Activated T-cell treated with anti-CD3 and anti-CD28 coated beads, Interleukin-2, amount 50 U/mL, for 48 hours (primary cell): Measurements from ENCODE around the gene RPS6KA2.

Experiments used
- DNase-seq, 2 experiments: peaks; one replicate each; pipeline ENCODE4 v3.0.0-alpha.2; 2020

RPS6KA2 gene

DNA sequence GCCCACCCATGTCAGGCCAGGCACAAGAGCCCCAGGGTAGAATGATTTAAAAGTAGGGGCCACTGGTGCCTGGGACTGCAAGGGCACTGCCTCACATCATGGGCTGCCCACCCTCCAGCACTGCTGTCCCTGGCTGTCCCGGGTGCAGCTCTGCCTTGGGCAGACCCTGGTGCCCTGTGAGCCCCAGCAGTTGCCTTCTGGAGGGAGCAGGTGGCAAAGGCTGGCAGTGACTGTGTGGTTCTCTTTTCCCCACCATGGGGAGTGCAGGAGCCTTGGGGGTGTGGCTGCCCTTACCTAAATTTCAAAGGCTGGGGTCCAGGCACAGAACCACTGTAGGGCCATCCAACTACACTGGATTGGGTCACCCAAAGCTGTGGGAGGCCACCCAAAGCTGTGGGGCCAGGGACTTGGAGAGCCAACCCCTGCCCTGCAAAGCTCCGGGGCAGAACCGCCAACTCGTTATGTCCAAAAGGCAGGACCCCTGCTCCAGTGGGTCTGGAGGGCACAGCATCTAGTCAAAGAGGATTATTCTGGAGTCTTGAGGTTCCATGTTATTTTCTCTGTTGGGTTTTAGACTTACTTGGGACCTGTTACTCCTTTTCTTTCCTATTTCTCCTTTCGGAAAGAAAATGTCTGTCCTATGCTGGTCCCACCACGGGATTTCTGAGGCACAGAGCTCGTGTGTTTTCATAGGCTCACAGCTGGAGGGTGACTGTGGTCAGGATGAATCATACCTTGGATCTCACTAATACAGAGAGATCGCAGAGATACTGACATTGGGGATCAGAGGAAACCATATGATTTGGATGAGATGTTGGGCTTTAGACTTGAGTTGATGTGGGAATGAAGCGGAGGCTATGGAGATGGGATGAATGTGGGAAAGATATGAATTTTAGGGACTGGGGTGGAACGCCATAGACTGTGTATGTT, 105.9 kb downstream of the RPS6KA2 start:
- DNase-seq, result no peak

GRCh38 chr6:166516251-166516884, 110.7 kb downstream of the RPS6KA2 start:
- no peak for DNase-seq

DNA sequence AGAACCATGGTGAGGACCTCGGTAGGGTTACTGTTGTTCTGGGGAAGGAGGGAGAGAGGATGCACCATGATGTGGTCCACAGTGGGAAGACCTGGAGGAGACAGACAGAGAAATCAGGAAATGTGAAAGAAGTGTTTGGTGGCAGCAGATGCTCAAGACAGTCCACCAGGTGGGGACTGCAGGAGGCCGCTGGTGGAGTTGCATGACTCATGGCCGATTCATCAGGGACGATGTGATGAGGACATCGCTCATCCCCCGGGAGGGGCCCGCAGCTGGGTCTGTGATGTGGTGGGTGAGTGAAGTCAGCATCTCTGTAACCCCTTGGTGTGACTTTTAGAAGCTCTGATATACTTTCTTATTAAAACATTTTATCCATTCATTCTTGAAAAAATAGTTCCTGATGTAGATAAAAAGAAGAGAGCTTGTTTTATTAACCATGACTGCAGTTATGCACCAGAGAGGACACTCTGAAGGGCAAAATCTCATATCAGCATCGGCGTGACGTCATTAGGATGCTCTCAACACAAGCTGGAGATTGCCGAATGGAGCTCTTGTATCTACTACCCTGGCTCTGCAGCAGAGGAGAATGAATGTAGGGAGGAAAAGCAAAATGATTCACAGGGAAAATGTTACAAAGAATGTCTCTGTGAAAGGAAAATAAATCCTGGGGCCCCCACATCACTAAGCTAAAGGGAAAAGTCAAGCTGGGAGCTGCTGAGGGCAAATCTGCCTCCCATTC, 111.8 kb downstream of the RPS6KA2 start:
- DNase-seq, result peak; percentile 77 to 83

- DNase-seq, result no peak
Observed at GRCh38 chr6:166514196-166514595, 112.9 kb downstream of the RPS6KA2 start.

- DNase-seq, result peak; percentile 47 to 59
Observed at GRCh38 chr6:166512567-166512966, 114.5 kb downstream of the RPS6KA2 start.

DNA sequence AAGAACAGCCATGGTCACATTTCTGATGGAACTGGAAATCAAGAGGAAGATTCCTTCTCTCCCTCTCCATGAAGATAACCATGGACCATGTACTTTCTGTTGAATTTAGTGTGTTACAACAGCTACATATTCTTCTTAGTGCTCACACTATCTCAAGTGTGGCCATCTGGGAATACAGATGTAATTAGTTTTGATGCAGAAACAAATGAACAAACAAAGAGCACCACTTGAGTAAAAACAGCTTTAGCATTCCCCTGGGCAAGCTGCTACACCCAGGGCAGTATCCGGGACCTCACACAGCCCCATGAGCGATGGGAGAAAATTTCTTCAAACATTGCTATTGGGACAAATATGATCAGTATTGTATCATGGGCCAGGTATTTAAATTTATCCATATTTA, 115.7 kb downstream of the RPS6KA2 start:
- no peak for DNase-seq

DNA sequence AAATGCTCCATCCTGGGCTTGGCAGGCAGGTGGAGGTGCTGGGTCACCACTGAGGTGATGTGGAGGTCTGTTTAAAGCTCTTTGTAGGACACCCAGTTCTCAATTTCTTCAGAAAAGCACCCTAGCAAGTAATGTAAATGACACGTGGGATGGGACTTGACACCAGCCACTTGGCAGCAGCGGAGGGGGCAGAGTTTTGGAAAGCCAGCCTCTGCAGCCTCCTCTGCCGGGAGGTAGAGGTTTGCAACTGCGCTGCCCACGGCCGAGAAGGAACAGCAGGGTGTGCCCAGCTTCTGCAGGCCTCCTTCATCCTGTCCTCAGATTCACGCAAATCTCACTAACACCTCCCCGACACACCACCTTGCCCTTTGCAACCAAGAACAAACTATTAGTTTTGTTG, 117.9 kb downstream of the RPS6KA2 start:
- DNase-seq, result no peak

DNA sequence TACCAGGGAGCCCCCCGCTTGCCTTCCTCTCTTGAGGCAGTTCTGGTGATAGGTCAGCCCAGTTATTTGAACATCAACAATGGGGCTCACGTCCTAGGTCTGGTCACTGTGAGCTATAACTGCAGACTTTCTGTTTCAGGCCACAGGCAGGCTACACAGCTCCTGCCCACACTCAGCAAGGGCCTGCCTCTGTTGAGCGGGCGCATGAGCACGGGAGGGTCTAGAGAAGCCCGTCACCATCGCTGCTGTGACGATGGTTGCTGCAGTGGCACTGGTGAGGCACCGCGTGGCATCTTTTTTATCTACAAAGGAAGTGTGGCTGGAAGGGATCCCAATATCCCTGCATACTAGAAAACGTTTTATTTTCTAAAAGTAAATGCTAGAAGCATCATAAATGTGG, 118.3 kb downstream of the RPS6KA2 start:
- DNase-seq, result no peak

DNA sequence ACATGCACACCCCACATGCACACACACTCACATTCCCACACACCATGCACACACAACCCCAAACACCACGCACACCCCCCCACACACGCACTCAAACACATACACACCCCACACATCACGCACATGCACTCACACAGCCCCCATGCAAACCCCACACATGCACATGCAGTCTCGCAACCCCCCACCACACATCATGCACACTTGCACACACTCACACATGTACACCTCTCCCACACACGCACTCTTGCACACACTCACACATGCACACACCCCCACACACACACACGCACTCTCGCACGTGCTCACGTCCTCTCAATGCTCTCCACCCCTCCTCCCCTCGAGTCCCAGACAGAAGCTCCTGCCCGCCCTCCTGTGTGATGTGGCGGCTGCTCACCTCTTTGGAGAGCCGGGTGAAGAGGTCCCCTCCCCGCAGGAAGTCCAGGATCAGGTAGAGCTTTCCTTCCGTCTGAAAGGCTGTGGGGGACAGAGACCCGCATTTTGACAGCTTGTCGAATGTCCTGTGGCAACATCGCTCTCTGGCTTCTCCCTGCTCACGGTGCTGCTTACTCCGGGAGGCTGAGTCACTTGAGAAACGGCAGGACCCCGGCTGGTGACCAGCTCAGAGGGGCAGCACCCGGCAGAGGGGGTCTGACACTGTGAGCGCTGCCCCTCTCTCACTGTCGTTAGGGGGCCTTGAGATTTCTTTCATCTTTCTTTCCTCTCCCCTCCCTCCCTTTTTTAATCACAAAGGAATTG, 119.1 kb downstream of the RPS6KA2 start:
- DNase-seq, result no peak

DNA sequence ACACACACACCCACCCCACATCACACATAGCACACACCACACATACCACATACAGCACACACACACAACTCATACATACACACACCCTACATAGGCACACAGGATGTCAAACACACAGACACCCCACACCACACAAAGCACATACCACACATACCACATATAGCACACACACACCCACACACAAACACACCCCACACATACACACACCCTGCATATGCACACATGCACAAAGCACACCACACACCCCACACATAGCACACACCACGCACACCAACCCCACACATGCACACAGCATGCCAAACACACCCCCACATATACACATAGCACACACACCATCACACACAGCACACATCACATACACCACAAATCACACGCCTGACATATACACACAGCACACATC, 119.7 kb downstream of the RPS6KA2 start:
- no peak for DNase-seq

GRCh38 chr6:166505133-166505905, 121.7 kb downstream of the RPS6KA2 start:
- DNase-seq, result no peak

GRCh38 chr6:166504100-166504499, 123.0 kb downstream of the RPS6KA2 start:
- no peak for DNase-seq

DNA sequence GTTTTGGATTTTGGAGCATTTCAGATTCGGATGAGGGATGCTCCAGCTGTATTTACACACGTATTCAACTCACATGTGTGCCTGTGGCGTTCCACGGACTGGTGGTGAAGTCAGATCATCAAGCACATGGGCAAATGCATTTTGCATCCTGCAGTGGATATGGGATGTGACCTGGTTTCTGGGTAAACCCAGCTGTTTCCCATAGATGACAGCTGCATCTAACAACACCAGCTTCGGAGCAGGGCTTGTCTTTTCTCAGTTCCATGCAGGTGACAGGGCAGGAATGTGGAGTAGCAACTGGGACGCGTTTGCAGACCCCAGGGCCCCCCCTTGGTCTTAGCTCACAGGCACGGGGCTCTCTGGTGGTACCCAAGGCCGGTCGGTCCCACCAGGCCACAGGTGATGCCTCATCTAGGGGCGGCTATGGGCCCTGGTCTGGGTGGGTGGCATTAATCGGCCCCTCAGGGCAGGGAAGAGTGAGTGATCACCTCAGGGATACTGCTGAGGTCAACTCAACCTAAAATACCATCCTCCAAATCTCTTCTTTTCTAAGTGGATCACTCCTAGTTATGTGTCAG, 123.8 kb downstream of the RPS6KA2 start:
- no peak for DNase-seq

- no peak for DNase-seq
Observed at GRCh38 chr6:166502453-166502852, 124.6 kb downstream of the RPS6KA2 start.

DNA sequence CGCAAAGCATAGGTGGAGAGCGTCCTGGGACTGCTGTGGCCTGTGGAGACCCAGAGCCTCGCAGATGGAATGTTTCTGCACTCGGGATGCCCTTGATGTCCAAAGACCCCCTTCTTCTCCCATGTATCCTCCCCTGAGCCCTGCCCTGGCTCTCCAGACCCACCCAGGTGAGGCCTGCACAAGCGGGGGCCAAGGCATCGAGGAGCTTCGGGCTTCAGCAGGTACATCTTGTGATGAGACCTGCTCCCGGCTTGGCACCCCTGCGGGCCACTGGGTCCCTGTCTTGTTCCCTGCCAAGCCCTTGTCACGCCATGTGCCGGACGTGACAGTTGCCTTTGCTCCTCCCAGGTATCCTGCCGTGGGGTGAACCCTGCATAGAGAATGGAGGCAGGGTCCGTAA, 125.8 kb downstream of the RPS6KA2 start:
- DNase-seq, result no peak

DNA sequence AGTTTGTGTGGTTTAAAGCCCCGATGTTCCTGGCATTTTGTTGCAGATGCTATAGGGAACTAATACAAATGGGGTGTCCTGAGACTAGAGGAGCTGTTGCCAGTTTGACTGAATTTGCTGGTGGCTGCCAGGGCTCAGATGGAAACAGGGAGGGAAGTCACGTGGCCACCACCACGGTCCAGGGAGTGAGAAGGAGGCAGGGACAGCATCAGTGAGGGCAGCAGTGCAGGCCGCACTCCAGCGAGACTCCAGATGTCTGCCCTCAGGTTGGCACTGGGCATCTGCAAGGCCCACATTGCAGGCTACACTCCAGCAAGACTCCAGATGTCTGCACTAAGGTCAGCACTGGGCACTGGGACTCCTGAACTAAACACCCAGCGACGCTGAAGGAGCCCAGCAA, 126.8 kb downstream of the RPS6KA2 start:
- DNase-seq, result no peak

DNA sequence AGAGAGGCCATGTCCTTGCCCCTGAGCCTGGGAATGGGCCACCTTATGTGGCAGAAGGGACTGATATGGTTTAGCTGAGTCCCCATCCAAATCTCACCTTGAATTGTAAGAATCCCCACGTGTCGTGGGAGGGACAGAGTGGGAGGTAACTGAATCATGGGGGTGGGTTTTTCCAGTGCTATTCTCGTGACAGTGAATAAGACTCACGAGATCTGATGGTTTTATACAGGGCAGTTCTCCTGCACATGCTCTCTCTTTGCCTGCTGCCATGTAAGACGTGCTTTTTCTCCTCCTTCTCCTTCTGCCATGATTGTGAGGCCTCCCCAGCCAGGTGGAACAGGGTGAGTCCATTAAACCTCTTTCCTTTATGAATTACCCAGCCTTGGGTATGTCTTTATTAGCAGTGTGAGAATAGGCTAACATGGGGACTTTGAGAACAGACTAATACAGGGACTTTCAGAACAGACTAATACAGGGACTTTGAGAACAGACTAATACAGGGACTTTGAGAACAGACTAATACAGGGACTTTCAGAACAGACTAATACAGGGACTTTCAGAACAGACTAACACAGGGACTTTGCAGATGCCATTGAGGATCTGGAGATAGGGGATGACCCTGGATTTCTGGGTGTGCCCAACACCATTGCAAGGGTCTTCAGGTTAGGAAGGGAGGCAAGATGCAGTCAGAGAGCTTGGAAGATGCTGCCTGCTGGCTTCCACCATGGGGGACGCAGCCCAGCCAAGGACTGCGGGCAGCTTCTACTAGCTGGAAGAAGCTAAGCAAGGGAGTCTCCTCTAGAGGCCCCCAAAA, 127.5 kb downstream of the RPS6KA2 start:
- peak; percentile 70 to 73 for DNase-seq

DNA sequence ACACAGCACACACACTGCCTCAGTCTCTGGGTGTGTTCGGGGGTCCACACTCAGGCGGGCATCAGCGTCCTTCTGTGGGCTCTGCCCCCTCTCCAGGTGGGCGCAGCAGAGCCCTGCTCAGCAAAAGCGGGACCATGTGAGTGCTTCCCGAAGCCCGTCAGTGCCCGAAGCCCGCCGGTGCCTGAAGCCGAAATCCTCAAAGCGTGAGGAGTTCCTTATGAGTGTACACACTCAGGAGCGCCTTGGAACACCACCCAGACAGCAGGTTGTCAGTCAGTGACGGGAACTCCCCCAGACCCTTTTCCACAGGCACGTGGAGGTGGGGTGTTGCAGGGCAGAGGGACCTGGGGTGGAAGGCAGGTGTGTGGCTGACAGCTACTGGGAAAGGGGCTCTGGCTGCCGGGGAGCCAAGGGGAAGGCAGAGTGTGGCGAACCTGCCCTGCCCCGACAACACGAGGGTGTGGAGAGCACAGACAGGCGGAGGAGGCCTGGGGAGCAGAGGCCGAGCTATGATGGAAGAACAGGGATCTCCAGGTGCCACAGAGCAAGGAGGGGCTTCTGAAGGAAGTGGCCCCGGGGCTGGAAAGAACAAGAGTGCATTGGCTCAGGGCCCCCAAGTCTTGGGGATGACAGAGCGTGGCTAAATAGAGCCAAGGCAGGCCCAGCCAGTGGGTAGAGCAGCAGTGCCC, 128.2 kb downstream of the RPS6KA2 start:
- no peak for DNase-seq

- DNase-seq, result no peak
Observed at GRCh38 chr6:166498228-166498627, 128.8 kb downstream of the RPS6KA2 start.
